Stimulated activated CD8-positive, alpha-beta memory T cell treated with anti-CD3 and anti-CD28 coated beads, Interleukin-7, amount 100 ng/mL, for 48 hours (primary cell): Measurements from ENCODE around the gene PADI3.

Source experiments
- DNase-seq, 2 donors: peaks; one replicate each; pipeline ENCODE4 v3.0.0-alpha.2; 2020; ENCODE audit warnings: low read depth in 1 of 2; ENCODE audit errors: extremely low read depth in 1 of 2

The PADI3 gene

DNA sequence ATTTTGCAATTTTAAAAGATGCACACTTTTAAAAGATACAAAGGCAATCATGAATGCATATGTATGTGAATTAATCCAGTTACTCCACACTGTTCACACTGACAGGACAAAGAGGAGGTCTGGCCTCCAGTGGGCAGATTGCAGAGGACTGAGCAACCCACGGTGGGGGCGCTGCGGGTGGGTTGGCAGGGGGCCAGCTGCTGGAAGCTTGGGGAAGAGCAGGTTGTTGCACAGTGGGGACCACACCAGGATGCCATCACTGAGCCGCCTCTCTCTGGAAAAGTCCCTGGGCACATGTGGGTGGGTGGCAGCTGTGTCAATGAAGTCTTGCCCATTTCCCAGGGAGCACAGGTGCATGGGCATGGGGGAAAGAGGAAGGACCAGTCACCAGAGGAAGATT lies 46.4 kb downstream of the PADI3 start:
- DNase-seq = no peak

DNA sequence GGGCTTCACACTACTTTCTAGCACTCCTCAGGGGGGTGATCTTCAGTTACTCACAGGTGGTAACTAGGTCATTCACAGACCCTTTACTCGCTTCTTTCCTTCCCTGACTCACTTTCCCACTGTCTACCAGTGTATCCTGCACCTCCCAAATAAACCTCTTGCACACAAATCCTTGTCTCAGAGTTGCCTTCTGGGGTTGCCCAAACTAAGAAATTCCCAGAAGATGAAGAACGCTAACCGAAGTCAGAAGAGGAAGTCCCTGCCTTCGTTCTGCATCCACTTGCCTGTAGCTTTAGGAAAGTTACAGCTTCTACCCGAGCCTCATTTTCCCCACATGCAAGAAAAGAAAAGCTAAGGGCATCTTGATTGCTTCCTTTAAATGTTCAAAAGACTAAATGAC lies 47.2 kb downstream of the PADI3 start:
- no peak for DNase-seq

DNA sequence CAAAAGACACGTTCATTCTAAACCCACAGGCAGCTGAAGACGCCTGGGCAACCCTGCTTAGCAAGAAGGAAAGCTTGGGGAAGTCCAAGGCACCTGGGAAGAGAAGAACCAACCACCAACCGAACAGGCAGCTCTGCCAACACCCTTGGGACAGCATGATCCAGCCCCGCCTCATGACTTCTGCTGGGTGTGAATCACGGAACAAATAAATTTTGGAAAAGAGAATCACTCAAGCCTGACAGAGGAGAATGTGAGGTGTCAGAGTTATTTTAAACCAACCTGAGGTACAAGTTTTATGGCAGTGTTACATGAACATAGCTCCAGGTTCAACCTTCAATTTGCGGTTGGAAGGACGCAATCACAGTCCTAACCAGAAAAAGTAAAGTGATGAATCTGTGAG lies 49.1 kb downstream of the PADI3 start:
- no peak for DNase-seq

DNA sequence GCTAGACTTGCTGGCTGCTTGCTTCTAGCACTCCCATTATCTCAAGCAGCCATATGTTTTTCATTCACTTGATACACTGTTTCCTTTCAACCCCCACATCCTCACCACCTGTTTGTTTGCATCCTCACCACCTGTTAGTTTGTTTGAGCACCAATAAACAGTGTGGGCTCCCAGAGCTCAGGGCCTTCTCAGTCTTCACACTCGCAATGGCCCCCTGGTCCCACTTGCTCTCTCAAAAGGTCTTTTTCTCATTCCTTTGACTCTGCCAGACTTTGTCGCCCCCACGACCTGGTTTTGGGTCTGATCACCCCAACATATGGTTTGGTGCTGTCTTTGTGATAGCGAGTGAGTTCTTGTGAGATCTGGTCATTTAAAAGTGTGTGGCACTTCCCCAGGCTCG lies 52.9 kb downstream of the PADI3 start:
- DNase-seq = no peak

DNA sequence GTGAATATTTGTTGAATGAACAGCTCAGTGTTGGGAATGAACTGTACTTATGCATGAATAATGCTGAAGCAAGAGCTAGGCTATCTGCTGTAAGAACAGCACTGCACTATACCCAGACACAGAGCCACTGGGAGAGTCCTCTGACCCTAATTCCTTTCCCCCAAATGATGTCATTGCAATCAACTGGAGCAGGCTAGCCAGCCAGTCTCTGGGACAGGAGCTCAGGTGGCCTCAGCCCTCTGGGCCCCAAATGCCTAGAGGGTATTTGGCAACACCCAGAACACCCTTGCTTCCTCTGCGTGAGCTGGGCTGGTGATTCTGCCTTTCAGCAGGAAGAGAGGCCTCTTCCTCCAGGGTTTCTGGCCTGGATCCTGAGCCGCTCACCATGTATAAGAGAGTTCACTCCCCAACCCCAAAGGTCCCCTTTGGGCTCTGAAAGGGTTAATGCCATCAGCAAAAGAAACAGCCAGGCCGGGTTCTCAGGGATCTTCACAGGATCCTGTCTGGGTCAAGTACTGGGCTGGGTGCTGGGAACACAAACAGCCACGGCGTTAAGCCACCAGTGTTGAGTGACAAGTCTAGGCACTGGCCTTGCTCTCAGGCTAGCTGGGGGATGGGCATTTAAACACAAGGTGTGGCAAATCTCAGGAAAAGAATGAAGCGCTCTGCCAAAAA lies 55.4 kb downstream of the PADI3 start:
- no peak for DNase-seq

DNA sequence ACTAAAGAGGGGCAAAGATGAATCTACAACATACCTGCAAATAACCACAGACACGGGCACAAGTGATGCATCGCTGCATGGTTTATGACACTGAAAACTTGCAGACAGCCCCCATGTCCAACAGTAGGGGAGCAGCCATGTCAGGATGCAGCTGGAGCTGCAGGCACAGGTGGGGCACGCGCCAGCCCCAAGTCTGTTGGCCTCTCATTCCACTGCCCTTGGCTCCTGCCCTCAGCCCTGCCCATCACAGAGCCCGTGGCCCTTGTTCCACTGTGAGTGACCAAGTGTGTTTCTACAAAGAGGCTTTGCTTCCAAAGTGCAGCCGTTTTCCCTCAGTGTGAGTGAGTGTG lies 55.9 kb downstream of the PADI3 start:
- no peak for DNase-seq

DNA sequence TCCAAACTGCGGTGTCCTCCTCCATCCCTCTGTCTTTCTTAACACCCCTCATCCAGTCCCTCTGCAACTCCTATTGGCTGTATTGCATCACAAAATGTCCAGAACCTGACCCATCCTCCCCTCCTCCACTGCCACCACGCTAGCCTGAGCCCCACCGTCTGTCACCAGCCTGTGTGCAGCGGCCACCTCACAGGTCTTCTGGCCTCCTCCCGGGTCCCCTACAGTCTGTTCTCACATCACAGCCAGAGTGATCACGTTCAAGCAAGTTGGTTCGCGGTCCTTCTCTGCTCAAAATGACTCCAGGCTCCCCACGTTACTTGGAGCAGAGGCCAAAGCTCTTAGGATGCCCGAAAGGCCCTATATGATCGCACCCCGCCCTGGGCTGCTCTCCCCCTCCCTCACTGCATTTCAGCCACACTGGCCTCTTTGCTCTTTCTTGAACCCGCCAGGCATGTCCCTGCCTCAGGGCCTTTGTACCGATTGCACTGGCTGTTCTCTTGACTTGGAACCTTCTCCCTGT lies 56.7 kb downstream of the PADI3 start:
- no peak for DNase-seq

DNA sequence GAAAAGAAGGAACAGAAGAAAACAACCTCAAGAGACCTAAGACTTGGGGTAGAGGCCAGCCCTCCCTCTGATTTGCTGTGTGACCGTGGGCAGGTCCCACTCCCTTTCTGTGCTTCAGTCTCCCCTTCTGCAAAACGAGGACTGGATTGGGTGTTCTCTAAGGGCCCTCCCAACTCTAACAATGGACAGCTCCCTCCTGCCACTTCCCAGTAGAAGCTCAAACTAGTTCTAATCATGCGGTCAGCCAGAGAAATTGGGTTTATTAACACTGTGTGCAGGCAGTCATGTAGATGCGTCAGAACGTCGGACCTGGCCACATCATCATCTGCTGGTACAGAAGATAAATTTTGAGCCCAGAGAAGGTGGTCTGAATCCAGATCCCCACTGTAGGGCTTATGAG lies 57.5 kb downstream of the PADI3 start:
- no peak for DNase-seq

DNA sequence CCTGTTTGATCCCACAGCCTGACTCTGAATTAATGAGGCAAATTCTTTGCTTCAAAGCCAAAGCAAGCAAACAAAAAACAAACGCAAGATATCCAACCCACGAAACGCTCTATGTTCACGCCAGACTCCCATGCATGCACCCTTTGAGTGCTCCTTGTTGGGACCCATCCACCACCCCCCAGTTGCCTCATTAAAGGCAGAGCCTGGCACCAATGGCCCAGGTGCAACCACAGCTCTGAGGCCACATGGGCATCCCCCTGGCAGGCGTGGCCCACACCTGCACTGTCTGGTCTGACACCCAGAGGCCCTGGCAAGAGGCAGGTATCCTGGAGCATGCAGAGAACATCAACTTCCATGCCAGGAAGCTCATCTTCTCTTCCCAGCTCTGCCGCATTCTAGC lies 58.0 kb downstream of the PADI3 start:
- no peak for DNase-seq

DNA sequence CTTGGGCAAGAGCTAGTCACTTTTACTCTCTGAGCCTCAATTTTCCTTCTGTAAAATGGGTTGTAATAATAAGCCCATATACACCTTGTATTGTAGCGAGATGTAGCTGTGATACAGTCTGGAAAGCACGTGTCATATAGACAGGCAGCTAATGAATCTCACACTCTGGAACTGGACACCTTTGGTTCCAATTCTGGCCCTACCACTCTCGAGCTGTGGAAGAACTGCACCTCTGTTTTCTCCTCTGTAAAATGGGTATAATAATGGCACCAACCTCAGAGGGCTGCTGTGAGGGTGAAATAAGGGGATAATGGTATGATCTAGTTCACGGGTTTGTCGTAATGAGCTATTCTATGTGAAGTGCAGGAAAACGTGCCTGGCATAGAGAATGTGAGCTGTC lies 58.4 kb downstream of the PADI3 start:
- no peak for DNase-seq

DNA sequence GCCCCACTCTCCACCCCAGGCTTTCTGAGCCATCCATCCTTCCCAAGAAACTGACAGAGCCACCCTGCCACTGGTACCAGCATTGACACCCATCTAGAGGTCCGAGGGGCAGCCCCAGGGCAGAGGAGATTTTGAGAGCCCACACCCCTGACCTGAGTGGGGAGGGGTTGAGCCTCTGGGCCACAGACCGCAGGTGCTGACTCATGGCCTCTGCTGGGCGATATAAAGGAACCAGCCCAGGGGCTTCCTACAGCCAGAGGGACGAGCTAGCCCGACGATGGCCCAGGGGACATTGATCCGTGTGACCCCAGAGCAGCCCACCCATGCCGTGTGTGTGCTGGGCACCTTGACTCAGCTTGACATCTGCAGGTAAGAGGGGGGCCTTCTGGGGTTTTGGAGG lies 59.0 kb downstream of the PADI3 start, which contains the start of gene PADI4:
PADI4 (plus strand) TSS at position 252 of the 400 bp plus-strand sequence; CDS start at position 278, 26 bp downstream.
- DNase-seq = no peak

DNA sequence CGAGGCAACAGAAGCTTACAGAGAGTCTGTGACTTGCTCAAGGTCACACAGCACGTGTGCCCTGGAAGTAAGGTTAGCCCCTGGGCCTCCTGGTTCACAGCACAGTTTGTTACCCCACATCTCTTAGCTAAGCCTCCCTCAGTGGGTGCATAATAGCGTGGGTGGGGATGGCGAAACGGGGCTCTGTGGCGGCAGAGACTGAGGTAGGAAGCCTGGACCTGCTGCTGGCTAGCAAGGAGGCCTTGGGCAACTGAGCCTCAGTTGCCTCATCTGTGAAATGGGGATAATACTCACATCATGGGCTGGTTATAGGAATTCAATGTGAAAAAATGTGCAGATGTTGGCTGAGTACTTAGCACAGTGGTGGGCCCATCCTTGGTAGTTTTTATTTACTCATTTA lies 59.7 kb downstream of the PADI3 start:
- no peak for DNase-seq

DNA sequence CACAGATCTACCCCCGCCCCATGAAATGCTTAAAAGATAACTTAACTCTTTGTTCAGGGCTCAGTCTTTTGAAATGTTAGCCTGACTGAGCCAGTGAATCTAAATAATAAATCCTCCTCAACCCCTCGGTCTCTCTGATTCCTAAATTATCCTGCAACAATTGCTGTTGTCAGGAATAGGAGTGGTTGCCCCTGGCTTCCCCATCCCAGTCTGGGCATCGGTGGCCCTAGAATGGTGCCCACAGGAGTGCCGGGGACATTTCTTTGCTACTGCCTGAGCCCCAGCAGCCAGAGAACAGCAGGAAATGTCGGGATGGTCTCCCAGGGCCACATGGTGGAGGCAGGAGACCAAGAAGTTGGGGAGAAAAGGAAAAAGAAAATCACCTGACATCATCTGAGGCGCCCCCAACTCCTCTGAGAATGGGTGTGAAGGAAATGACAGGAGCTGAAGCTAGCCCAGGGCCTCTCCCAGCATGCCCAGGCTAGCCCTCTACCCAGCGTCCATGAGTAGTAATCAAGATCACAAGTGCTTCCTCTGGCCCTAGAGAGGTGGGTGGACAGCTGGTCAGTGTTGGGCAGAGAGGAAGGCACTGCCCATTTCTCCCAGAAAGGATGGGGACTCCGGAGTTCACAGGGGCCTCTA lies 60.6 kb downstream of the PADI3 start:
- no peak for DNase-seq

DNA sequence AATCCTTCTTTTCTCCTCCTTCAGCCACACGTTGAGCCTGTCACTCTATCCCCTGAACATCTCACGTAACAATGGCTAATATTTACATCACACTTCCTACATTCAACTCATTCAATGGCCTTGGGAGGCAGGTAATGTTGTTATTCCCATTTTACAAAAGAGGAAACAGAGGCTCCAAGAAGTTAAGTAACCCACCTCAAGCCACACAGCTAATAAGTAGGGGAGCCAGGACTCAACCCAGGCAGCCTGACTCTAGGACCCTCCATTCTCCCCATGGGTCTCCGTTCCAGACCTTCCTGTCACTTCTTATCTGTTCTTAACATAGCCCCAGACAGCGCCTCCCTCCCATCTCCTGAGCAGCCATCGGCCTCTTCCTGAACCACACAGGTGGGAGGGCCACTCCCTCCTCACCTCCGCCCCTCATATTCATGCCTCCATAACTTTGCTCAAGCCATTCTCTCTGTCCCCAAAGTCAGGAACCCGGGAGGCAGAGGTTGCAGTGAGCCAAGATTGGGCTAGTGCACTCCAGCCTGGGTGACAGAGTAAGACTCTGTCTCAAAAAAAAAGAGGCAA lies 61.3 kb downstream of the PADI3 start:
- no peak for DNase-seq

DNA sequence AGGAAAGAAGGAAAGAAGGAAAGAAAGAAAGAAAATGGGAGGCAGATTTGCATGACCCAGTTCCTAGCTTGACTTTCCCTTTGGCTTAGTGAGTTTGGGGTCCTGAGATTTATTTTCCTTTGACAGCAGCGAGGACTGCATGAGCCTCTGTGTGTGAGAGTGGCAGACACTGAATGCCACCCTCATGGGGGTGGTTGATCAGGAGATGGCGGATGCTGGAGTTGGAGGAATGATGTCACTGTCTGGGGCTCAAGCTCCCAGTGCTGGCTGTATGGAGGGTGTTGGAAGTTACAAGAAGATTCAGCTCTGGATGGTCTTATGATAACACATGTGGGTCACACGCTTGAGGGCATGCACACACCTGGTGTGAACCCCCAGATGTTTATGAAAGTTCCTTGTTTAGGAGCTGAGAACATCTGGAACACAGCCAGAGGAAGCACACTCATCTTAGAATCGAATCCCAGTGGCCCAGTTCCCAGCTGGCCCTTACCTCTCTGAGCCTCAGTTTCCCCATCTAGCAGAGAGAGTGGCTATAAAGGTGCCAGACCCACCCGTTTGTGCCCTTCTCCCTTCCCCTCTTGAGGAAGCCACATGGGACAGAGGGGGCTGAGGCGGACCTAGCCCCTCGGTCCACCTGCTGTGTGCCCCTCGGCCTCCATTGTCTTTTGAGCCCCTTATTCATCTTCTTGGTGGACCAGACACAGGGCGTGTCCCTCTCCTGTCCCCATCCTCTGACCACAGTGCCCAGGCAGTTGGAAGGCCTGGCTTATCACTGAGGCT lies 64.8 kb downstream of the PADI3 start:
- no peak for DNase-seq

DNA sequence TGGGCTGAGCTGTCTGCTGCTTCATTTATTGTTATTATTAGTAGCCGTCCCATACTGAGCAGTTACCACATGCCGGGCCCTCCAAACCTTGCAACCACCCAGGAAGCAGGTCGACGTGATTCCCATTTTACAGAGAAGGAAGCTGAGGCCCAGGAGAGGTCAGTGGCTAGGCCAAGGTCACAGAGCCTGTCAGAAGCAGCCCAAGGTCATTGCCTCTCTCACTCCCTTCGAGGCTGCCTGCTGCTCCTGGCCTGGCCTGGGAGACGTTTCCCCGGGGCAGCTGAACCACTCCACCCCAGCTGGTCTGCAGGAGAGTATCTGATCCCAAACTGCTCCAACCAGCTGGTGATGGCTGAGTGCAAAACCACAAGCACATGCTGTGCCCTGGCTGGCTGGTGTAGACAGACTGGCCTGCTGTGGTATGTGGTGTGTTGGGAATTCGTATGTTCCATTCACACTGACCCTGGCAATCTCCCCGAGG lies 65.6 kb downstream of the PADI3 start:
- DNase-seq = no peak

DNA sequence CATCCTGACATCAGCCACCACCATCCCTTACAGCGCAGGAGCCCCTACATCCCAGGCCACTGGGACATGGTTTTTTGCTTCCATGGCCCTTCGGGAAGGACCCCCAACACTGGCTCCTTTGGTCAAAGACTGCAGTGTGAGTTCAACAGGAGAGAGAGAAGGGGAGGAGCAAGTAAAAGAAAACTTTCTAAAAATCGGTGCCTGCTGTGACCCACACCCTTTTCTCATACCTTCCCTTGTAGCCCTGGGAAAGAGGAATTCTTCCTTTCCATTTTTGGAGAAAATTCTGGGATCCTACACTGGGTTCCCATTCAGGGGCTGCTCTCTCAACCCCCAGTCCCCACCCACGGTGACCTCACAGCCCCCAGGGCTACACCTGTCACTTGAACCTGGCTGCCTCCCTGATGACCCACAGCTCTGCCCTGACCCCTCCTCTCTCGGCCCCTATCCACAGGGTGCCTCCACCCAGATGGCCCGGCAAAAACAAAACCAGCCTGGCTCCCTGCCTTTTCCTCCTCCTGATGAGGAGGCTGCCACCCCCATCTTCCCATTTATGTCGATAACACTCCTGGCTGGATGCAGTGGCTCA lies 66.7 kb downstream of the PADI3 start:
- no peak for DNase-seq

DNA sequence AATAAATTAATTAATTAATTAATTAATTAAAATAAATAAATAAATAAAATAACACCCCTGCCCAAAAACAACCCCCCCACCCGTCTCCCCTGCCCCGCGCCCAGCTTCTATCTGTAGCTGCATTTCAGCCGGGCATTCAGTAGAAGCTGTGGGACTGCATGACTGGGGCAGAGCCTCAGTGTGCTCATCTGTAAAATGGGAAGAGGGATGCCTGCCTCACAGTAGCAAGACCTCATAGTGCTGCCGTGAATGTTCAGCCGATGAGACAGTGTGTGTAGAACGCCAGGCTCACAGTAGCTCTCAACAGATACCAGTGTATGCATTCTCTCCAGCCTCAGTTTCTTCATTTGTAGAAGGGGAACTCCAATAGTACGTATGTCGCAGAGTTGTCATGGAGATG lies 67.8 kb downstream of the PADI3 start:
- no peak for DNase-seq

DNA sequence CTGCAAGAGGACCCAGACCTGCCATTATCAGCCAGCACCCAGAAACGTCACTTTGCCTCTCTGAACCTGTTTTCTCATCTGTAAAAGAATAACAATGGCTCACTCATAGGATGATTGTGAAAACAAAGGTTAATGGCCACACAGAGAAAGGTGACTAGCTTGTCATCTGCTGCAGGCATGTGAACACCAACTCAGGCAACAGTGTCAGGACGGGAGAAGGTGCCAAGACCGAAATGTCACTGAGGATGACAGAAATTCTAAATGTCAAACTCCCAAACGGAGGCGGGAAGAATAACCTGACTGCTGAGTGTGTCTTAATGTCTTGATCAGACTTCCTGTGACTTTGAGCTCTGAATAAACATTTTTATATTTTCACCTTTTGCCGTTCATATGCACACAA lies 69.4 kb downstream of the PADI3 start:
- no peak for DNase-seq

DNA sequence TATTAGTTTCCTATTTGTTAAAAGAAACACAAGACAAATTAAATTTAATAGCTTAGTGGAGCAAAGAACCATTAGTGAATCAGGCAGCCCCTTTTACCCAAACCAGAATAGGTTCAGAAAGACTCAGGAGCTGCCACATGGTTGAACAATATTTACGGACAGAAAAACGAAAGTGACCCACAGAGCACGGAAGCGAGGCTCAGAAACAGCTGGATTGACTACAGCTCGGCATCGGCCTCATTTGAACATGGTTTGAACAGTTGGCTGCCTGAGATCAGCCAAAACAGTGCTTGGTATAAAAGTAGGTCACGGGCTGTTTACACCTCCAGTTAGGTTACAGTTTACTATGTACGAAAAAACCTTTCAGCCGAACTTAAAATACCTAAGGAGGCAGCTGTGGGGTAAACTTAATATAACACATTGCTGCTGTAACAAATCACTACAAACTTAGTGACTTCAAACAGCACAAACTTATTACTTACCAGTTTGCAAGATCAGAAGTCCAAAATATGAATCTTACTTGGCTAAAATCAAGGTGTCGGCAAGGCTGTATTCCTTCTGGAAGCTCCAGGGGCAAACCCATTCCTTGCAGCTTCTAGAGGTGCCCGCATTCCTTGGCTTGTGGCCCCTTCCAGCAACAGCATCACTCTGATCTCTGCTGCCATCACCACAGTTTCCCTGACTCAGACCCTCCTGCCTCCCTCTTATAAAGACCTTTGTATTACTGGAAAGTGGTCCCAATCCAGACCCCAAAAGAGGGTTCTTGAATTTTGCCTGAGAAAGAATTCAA lies 70.9 kb downstream of the PADI3 start:
- no peak for DNase-seq
